Measurements from ENCODE around the gene WDFY2.

The WDFY2 gene

GRCh38 chr13:51777921-51778320, 193.7 kb downstream of the WDFY2 start:
- DNase-seq: no peak

GRCh38 chr13:51778392-51778791, 194.1 kb downstream of the WDFY2 start:
- no peak for DNase-seq

DNA sequence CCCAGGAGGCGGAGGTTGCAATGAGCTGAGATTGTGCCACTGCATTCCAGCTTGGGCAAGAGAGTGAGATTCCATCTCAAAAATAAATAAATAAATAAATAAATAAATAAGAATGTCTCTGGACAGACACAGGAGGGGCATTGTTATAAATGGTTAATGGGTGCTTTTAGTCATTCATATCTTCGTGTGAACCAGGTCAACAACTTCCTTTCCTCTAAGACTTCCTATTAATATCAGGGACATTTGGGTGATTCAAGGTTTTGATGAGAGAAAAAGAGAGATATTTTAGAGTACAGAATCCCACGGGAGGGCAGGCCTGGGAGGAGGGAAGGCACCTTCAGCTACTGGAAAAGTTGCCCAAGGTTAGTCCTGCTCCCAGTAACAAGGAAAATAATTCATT, 195.8 kb downstream of the WDFY2 start:
- no peak for DNase-seq

DNA sequence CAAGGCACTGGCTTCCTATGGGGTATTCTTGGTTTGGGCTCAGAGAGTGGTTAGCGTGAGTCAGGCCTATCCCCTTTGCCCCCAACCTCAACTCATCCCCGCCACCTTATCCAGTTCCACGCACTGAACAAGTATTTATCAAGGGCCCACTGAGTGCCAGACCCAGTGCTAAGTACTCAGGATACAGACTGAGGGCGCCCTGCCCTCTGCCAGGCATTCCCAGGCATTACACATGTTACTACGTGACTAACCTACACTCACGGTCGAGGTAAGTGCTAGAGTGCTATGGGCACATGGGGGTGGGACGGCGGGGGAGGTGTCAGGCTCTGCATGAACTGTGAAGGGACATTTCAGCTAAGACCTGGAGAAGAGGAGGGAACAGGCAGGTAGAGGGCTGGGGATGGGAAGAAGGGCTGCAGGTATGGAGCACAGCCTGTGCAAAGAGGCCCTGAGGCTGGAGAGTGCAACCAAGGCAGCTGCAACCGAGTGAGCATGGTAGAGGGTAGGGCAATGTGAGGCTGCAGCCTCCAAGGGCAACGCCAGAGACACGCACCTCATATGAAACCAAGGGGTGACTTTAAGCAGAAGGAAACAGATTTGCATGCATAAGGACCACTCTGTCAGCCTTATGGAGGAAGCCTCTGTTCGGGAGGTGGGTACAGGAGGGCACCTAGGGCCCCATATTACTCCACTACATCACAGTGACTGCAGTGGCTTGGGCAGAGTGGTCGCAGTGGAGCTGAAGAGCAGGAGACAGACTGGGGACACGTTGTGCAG, 197.2 kb downstream of the WDFY2 start:
- DNase-seq: no peak

DNA sequence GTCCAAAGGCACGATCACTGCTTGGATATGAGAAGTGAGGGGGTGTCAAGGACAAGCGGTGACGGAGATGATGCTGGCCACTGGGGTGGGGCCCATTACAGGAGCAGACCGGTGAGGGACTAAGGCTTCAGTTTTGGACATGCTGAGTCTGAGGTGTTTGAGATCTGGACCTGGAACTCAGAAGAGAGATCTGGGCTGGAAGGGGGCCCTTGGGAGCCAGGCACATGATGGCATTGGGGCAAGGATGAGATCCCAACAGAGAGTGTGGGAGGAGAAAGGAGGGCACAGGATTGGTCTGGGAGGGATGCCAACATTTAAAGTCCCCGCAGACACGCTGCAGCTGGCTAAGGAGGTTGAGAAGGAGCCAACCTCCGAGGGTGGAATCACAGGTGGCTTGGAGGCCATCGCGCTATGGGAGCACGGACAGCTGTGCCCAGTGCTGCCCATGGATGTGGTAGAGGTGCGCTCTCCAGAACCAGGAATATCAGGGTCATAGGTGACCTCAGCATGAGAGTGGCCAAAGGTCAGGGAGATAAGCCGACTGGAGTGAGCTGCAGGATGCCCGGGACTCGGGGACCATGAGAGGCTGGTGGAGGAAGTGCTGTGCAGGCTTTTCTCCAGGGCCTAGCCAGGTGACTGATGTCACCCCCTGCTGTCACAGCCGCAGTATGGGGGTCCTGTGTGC, 197.9 kb downstream of the WDFY2 start:
- DNase-seq: no peak

- no peak for DNase-seq
These were observed 199.3 kb downstream of the WDFY2 start for GRCh38 chr13:51783428-51784094.

DNA sequence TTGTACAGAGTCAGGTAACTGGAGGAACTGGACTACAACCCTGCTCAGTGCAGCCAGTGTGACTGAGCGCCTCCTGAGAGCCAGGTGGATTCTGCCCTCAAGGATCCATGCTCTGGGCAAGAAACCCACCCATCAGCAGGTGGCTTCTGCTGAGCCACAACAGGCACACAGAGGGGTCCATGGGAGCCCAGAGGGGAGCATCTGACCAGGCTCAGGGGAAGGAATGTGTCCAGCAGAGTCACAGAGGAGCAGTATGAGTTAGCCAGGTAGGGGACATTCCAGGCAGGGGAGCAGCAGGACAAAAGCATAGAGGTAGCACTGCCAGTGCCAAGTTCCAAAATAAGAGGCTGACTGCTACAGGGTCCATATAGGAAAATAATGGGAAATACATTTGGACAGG, 199.8 kb downstream of the WDFY2 start:
- DNase-seq: no peak

GRCh38 chr13:51785712-51786424, 201.6 kb downstream of the WDFY2 start:
- DNase-seq: peak; percentile 92

GRCh38 chr13:51786425-51787265, 202.4 kb downstream of the WDFY2 start:
- DNase-seq: no peak

GRCh38 chr13:51793570-51794271, 209.5 kb downstream of the WDFY2 start:
- no peak for DNase-seq

DNA sequence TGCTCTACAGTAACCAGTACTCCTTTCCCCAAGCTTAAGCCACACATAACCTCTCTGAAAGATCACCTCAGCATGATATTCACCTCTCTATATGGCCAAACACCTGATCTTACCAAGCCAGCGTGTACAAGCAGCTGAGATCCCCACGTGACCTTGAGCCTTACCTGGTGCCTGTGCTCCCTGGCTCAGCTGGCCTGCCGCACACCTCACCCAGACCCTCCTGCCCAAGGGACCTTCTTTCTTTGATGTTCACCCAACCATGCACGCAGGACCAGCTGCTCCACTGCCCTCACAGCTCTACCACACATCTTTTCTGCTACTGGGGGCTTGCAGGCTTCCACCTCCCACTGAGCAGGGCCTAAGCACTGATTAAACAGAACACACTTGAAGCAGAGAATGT, 210.7 kb downstream of the WDFY2 start:
- peak; percentile 47 for DNase-seq

GRCh38 chr13:51795419-51795818, 211.2 kb downstream of the WDFY2 start:
- DNase-seq: no peak

DNA sequence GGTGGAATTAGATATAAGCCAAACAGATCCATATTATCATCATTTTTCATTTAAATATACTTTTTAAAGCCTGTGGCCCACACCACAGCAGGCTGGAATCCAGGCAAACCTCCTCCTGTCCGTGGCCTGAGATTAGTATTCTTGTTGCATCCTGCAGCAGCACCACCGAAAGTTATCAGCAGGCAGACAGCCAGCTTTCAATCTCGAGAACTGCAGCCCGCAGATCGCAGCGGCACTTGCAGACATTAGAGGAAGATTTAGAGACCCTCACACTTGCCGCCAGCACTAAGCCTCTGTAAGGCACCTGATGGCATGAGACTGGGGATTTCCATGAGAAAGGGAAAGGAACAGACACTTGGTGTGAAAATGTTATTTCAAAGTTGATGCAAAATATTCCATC, 212.3 kb downstream of the WDFY2 start:
- DNase-seq: no peak

DNA sequence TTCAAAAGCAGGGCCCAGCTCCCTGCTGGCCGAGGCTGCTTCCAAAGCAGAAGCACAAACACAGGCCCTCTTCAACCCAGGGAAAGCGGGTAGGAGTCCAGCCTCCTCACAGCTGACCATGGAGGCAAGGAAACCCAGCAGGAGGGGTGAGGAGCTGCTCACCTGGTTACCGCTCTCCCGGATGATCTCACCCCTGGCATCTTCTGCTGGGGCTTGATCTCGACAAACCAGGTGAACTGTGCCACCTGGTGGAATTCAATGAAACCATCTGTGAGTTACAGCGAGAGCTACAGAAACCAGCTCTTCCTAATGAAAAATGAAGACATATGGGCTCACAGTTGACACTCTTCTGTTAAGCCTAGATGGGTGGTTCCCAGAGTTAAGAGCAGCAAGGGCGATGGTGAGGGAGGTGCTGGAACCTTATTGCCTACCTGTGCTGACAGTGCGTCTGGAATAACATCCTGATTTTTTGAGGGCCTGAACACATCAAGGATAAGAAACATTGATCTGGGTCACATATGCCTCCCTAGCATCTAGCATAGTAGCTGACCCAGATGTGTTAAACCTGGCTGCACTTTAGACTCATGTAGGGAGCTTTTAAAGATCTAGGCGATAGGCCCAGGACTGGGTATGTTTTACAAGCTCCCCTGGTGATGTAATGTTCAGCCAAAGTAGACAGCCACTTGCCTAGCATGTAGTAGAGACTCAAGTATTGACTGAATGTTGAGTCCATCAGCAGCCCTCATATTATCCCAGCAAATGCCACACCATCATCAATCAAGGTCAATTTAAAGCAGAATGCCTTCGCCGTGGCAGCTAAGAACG, 213.6 kb downstream of the WDFY2 start:
- peak; percentile 71 for DNase-seq

GRCh38 chr13:51799261-51799660, 215.0 kb downstream of the WDFY2 start:
- no peak for DNase-seq

- no peak for DNase-seq
These were observed 216.2 kb downstream of the WDFY2 start for GRCh38 chr13:51800486-51800885.

GRCh38 chr13:51801631-51802099, 217.4 kb downstream of the WDFY2 start:
- DNase-seq: no peak

- DNase-seq: no peak
These were observed 218.6 kb downstream of the WDFY2 start for GRCh38 chr13:51802631-51803418.

DNA sequence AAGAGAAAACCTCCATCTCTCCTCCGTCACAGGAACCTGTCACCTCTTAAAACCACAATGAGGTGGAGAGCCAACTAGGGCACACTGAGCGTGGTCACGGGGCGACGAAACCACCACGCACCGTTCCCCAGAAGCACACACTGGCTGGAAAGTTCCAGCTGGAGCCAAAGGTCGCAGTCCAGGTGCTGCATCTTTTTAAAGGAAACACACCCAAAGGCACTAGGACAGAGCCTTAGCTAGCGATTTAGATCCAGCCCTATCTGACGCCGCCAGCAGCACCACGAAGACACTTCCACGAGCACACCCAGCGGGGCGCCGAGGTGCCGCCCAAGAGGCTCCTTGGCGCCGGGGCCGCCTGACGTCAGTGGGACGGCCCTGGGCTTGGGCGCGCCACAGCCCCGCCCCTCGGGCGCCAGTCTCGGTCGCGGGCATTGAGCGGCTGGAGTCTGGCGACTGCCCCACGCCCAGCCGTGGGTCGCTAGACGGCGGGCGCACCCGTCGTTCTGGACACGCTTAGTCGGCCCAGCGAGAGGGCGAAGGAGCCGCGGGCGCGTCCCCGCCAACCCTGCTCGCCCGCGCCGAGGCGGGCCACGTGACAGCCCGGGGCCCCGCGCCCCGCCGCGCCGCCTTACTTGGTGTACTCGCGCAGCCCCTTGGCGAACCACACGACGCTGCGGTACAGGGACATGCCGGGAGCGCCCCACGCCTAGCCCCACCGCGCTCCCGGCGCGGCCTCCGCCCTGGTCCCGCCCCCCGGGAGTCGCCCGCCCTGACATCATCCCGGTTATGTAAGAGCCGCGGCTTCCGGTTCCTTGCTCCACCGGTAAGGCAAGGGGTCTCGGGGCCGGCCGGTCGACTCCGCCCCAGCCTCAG, 219.4 kb downstream of the WDFY2 start, which contains the start of gene DHRS12:
Gene DHRS12, minus strand, starts transcription at position 742 of the 873 bp plus-strand sequence. CDS start 4,504 bp downstream, outside the sequence.
- DNase-seq: peak; percentile 90
